Upper lobe of right lung (tissue), 1 donor: ENCODE data around the gene PIKFYVE. TPM values are rescaled to one million over a fixed set of nuclear protein-coding genes. Genes with fewer than 3 reads are reported as not detected.

ENCODE experiments used
- ATAC-seq: fragments of 200-7000 bp; cut with Tn5 transposase; one replicate; pipeline ENCODE4 v1.9.1; 2020; ENCODE audit warnings: mild to moderate bottlenecking, moderate library complexity
- DNase-seq: peaks from one replicate; pipeline ENCODE4 v3.0.0-alpha.2; 2020
- H3K27ac ChIP-seq: fragments of 200-600 bp; one replicate; pipeline ENCODE4 v1.8.0; 2022
- H3K27me3 ChIP-seq: fragments of 200-600 bp; one replicate; pipeline ENCODE4 v1.8.0; 2022; ENCODE audit warnings: mild to moderate bottlenecking
- H3K36me3 ChIP-seq: fragments of 200-600 bp; one replicate; pipeline ENCODE4 v1.8.0; 2022
- H3K4me1 ChIP-seq: fragments of 200-600 bp; one replicate; pipeline ENCODE4 v1.8.0; 2022
- H3K4me3 ChIP-seq: fragments of 200-600 bp; one replicate; pipeline ENCODE4 v1.8.0; 2022; ENCODE audit warnings: mild to moderate bottlenecking
- H3K9me3 ChIP-seq: fragments of 200-600 bp; one replicate; pipeline ENCODE4 v1.8.0; 2022
- intact Hi-C: fragments of 100-400 bp; cut with DNase I; formaldehyde crosslinking; loops from one replicate; pipeline ENCODE4 v1.11.0; 2022
- total RNA-seq: library from RNA; stranded (reverse); fragmentation: NEBNext Ultra II Directional; extraction: Animal tissue kit (Norgen Biotek cat#: 25700); gene quantifications from one replicate; pipeline ENCODE4 v1.2.1, GENCODE V29; 2021
- TF ChIP-seq, protein P1 (sequence below): fragments of 200-600 bp; IDR thresholded peaks from one replicate; pipeline ENCODE4 v1.8.0; 2022; ENCODE audit warnings: antibody characterized with exemption
- donor health status: DM: no; HTN: yes; CAD: no; lungs with severe emphysema.

The PIKFYVE gene
- total RNA-seq, 1 donor from 2014 or later = 32.5 TPM

DNA sequence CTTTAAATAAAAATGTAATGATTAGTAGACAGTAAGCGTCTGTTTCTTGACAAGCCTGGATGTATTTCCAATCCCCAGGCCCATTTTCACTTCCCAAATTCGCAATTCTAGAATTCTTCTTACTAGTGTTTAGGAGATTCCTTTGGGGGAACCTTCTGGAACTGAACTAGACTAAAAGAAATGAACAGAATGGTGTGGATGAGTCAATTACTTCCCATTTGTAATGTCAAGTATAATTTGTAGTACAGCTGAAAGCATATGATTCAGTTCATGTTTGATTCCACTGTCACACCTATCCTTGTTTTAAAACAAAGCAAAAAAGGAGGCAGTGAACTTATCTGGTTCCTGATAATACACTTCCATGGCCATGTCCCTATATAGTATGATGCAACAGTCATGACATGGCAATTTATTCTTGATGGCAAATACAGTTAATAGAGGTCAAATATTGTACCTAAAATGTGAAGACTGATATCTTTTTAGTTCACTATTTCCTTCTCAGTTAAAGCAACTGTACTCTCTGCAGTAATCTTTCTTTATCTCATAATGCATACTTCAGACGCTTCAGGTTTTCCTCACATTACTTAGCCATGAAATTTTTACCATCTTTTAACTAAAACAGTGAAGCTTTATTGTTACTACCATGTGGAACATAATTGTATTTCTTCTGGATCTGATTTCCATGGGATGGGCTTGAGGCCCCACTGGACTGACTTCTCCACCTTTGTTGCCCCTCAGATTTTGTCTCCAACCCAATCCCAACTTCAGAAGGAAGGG is 13.2 kb upstream of the PIKFYVE start:
- no peak for DNase-seq
- Histone ChIP-seq H3K36me3 (peaks cover 43% of the 10 kb centered on the region), H3K27ac (peak overlapping the region; percentile 78), H3K4me3 (peak overlapping the region; percentile 87), H3K9me3 (no peaks in the 10 kb centered on the region), H3K27me3 (no peaks in the 10 kb centered on the region), H3K4me1 (peaks cover 35% of the 10 kb centered on the region)
- TF ChIP-seq, protein P1, sequence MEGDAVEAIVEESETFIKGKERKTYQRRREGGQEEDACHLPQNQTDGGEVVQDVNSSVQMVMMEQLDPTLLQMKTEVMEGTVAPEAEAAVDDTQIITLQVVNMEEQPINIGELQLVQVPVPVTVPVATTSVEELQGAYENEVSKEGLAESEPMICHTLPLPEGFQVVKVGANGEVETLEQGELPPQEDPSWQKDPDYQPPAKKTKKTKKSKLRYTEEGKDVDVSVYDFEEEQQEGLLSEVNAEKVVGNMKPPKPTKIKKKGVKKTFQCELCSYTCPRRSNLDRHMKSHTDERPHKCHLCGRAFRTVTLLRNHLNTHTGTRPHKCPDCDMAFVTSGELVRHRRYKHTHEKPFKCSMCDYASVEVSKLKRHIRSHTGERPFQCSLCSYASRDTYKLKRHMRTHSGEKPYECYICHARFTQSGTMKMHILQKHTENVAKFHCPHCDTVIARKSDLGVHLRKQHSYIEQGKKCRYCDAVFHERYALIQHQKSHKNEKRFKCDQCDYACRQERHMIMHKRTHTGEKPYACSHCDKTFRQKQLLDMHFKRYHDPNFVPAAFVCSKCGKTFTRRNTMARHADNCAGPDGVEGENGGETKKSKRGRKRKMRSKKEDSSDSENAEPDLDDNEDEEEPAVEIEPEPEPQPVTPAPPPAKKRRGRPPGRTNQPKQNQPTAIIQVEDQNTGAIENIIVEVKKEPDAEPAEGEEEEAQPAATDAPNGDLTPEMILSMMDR = no peak
- intact Hi-C loops = no loop called here
- ATAC-seq = no peak

DNA sequence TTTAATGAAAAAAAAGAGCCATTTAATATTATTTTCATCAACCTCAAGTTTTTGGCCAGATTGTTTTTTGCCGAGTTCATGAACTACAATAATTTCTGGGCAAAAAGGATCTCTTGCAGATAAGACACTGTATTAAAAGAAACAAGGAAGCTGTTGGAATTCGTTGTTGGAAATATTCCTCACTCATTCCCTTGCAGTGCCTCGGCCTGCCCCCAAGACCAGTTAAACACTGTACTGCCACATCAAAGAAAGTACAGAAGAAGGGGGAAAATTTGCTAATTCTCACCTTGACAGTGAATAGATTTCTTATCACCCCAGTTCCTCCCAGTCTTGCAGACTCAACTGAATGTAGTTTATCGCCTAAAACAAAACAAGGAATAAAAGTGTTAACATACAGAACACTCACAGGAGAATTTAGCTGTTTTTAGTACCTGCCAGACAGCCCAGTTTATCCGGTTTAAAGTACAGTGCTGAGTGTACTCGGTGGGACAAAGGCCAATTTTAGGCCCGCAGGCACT is 12.4 kb upstream of the PIKFYVE start:
- no peaks in the 10 kb centered on the region for H3K27me3 ChIP-seq
- TF ChIP-seq, protein P1 = no peak
- peaks cover 36% of the 10 kb centered on the region for H3K36me3 ChIP-seq
- no peaks in the 10 kb centered on the region for H3K9me3 ChIP-seq
- intact Hi-C loops = no loop called here
- peak overlapping the region; percentile 87 for H3K4me3 ChIP-seq
- H3K27ac ChIP-seq = peak overlapping the region; percentile 78
- ATAC-seq (no peak), DNase-seq (no peak)
- peaks cover 35% of the 10 kb centered on the region for H3K4me1 ChIP-seq

DNA sequence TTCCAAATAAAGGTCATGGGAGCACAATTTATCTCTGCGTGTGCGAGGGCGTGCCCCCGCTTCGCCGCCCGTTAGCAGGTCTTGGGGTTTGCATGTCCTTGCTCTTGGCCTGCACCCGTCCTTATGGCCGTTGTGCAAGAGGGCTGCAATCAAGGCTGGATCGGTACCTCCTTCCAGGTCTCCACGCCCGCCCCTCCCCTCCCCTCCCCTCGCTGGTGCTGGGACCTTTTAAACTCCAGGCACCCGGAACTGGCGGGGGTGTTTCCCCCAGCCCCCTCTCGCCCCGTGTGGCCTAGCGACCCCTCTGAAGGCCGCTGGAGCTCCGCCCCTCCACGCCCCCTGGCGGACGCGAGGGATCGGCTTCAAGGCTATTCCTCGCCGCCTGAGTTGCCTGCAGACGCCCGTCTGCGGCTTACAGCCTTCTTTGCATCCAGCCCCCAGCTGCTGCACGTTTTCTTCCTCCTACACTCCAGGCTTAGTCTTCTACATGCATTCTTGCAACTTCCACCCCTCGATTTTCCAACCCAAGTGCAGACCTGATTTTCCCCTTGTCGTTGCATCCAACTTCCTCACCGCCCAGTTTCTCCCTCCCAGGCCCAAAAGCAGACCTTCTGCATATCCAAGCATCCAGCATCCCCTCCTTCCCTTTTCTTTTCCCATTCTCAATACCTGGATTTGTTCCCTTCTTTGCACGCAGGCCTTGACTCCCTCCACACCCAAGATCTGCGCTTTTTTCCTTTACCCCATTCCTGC is 11.8 kb upstream of the PIKFYVE start:
- H3K4me1 ChIP-seq = peaks cover 35% of the 10 kb centered on the region
- no peaks in the 10 kb centered on the region for H3K9me3 ChIP-seq
- H3K36me3 ChIP-seq = peaks cover 29% of the 10 kb centered on the region
- DNase-seq (peak; percentile 92), ATAC-seq (peak; percentile 81)
- no peaks in the 10 kb centered on the region for H3K27me3 ChIP-seq
- intact Hi-C loops = no loop called here
- TF ChIP-seq, protein P1 = peak; percentile 75
- H3K27ac ChIP-seq = peak overlapping the region; percentile 78
- H3K4me3 ChIP-seq = peak overlapping the region; percentile 87

DNA sequence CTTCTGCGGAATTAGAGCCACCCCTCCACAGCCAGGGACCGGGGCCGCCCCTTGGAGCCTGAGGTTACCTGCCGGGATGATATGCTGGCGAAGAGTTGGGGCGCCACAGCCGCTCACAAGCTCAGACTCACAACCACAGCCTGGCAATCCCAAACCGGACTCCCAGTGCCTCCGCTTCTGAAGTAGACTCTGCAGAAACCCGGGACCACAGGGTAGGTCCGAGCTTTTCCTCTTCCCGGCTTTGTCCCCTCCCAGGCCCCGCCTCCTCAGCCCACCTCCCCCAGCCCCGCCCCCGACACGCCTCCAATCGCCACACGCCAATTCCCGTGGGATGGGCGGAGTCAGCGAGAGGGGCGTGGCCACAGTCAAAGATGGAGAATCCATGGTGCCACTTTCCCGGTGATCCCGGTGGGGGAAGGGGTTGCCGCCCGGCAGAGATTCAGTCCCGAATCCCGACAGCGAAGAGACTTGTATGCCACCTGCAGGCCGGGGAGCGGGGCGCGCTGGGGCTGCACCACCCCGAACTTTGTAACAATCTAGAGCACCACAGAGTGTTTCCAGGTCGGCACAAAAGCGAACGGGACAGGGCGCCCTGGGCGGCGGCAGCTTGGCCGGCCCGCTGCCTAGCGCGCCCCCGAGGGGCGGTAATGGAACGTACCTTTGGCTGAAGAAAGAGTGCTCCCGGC is 11.0 kb upstream of the PIKFYVE start, which contains the start of gene IDH1:
Gene IDH1, minus strand, starts transcription at position 201 of the 686 bp plus-strand sequence. CDS start 3,520 bp downstream, outside the sequence.
- peak within 1 kb of the TSS; percentile 87 for H3K4me3 ChIP-seq
- H3K27ac ChIP-seq = peak within 1 kb of the TSS; percentile 78
- TF ChIP-seq, protein P1 = peak; percentile 60
- peak; percentile 98 for DNase-seq
- peak; percentile 98 for ATAC-seq
- H3K36me3 ChIP-seq = peaks cover 22% of the 10 kb centered on the region
- H3K27me3 ChIP-seq = no peaks in the 10 kb centered on the region
- intact Hi-C loops = no loop called here
- H3K4me1 ChIP-seq = peaks cover 35% of the 10 kb centered on the region
- no peaks in the 10 kb centered on the region for H3K9me3 ChIP-seq

DNA sequence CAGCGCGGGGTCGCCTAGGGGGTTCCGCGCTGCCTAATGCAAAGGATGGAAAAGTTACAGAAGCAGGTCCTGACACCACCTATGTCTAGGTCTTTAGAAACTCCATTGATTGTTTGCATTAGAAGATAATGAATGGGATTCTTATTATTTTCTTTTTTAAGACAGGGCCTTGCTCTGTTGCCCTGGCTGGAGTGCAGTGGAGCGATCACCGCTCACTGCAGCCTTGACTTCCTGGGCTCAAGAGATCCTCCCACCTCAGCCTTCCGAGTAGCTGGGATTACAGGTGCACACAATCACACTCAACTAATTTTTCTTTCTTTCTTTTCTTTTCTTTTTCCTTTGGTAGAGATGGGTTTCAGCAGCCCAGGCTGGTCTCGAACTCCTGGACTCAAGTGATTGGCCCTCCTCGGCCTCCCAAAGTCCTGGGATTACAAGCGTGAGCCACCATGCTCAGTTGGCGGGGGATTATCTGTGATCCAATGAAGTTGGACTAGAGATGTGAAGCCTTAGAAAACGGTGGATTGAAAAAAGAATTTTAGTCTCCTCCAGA is 10.4 kb upstream of the PIKFYVE start:
- TF ChIP-seq, protein P1 = peak; percentile 19
- H3K27ac ChIP-seq = peak overlapping the region; percentile 78
- peaks cover 32% of the 10 kb centered on the region for H3K4me1 ChIP-seq
- H3K4me3 ChIP-seq = peak overlapping the region; percentile 87
- H3K36me3 ChIP-seq = peaks cover 17% of the 10 kb centered on the region
- intact Hi-C loops = no loop called here
- no peak for ATAC-seq
- no peak for DNase-seq
- no peaks in the 10 kb centered on the region for H3K27me3 ChIP-seq
- H3K9me3 ChIP-seq = no peaks in the 10 kb centered on the region
